GM12878 (cell line): Measurements from ENCODE around the gene CDKN1C. TPM values are rescaled to one million over a fixed set of nuclear protein-coding genes. Genes with fewer than 3 reads are reported as not detected.

ENCODE experiments used
- ATAC-seq: fragments of 200-7000 bp; cut with Tn5 transposase; 3 replicates; pipeline ENCODE4 v1.9.1; 2020; ENCODE audit warnings: mild to moderate bottlenecking, moderate library complexity
- BruUV-seq: library from RNA; stranded (reverse); fragments of 400-500 nt; replicated peaks from 2 replicates; lab custom pipeline; 2021; lab: Mats Ljungman, UMichigan
- CTCF ChIA-PET: fragments of 300-600 bp; sonication (Branson Sonifier 250); formaldehyde crosslinking; extraction: SDS; loops from one replicate; lab custom pipeline; 2021; ENCODE audit warnings: inconsistent platforms; lab: Yijun Ruan, JAX
- POLR2A ChIA-PET: fragments of 350-600 bp; formaldehyde crosslinking; extraction: SDS; loops from one replicate; lab custom pipeline; 2021; ENCODE audit warnings: inconsistent platforms; lab: Charles Lee
- RAD21 ChIA-PET: fragments of 300-600 bp; sonication (Branson Sonifier 250); formaldehyde crosslinking; loops from one replicate; lab custom pipeline; 2023; ENCODE audit warnings: antibody characterized with exemption; ENCODE audit not compliant: unreplicated experiment; lab: Charles Lee
- SMC1A ChIA-PET: fragments of 300-600 bp; sonication (Branson Sonifier 250); formaldehyde crosslinking; loops from one replicate; lab custom pipeline; 2023; ENCODE audit not compliant: unreplicated experiment, uncharacterized antibody; lab: Charles Lee
- DNase-seq: peaks from one replicate; pipeline ENCODE4 v3.0.0-alpha.2; 2011; ENCODE audit warnings: low read depth, low spot score
- FAIRE-seq: peaks from 3 replicates; lab custom pipeline; 2011; peaks lifted over from hg19 to GRCh38; lab: Jason Lieb, UNC
- H2AFZ ChIP-seq: 2 replicates; pipeline ENCODE4 v1.6.0; 2011; ENCODE audit warnings: low read depth, low read length, control low read depth; ENCODE audit not compliant: control insufficient read depth
- H3K27ac ChIP-seq: 2 replicates; pipeline ENCODE4 v1.5.1; 2011; ENCODE audit warnings: control low read depth; ENCODE audit not compliant: control insufficient read depth, insufficient read depth
- H3K27me3 ChIP-seq, 2 experiments: replicated peaks in 1 of 2; 2 replicates each; pipeline versions ENCODE4 v1.6.0 to v1.6.1; 2011; ENCODE audit warnings: low read length in 1 of 2; ENCODE audit not compliant: control insufficient read depth in 2 of 2, insufficient read depth in 2 of 2
- H3K36me3 ChIP-seq, 2 experiments: 2 replicates each; pipeline ENCODE4 v1.5.1; 2011; ENCODE audit warnings: low read length in 1 of 2; ENCODE audit not compliant: control insufficient read depth in 2 of 2, insufficient read depth in 2 of 2
- H3K4me1 ChIP-seq: 2 replicates; pipeline ENCODE4 v1.6.1; 2011; ENCODE audit warnings: mild to moderate bottlenecking, low read length, moderate library complexity, mixed read lengths; ENCODE audit not compliant: control insufficient read depth, insufficient read depth
- H3K4me2 ChIP-seq: 2 replicates; pipeline ENCODE4 v1.6.0; 2011; ENCODE audit warnings: control low read depth; ENCODE audit not compliant: control insufficient read depth, insufficient read depth
- H3K4me3 ChIP-seq: fragments of 200-600 bp; sonication (generic); 2 replicates; pipeline ENCODE4 v1.5.1; 2016
- H3K79me2 ChIP-seq: 2 replicates; pipeline ENCODE4 v1.6.0; 2011; ENCODE audit warnings: low read length; ENCODE audit not compliant: control insufficient read depth, insufficient read depth
- H3K9ac ChIP-seq: 2 replicates; pipeline ENCODE4 v1.8.0; 2011; ENCODE audit warnings: low read length, control low read depth, mixed read lengths; ENCODE audit not compliant: control insufficient read depth, insufficient read depth
- H3K9me3 ChIP-seq: replicated peaks from 3 replicates; pipeline ENCODE4 v1.5.1; 2011; ENCODE audit warnings: mild to moderate bottlenecking, low read length; ENCODE audit not compliant: control insufficient read depth, insufficient read depth
- H4K20me1 ChIP-seq: 2 replicates; pipeline ENCODE4 v1.6.0; 2011; ENCODE audit not compliant: control insufficient read depth, insufficient read depth
- BACH1 ChIP-seq: fragments of 450-650 bp; IDR thresholded peaks from 2 replicates; pipeline ENCODE4 v1.6.1; 2017; ENCODE audit warnings: mild to moderate bottlenecking, borderline replicate concordance
- BHLHE40 ChIP-seq, 2 experiments: fragments of 450-650 bp in 1 of 2; IDR thresholded peaks; 2 replicates each; pipeline ENCODE4 v1.6.1; 2011 to 2017; ENCODE audit warnings: low read depth in 2 of 2, borderline replicate concordance in 1 of 2, improper control_type of control experiment in 1 of 2, low read length in 1 of 2, mild to moderate bottlenecking in 1 of 2
- DPF2 ChIP-seq: fragments of 450-650 bp; IDR thresholded peaks from 2 replicates; pipeline ENCODE4 v1.6.1; 2017; ENCODE audit warnings: mild to moderate bottlenecking
- EZH2 ChIP-seq: IDR thresholded peaks from 2 replicates; pipeline ENCODE4 v1.6.1; 2012; ENCODE audit warnings: low read depth, mild to moderate bottlenecking, control low read depth, inconsistent platforms, low read length, borderline replicate concordance; ENCODE audit not compliant: control insufficient read depth
- GATAD2B ChIP-seq: fragments of 450-650 bp; conservative IDR thresholded peaks from 2 replicates; pipeline ENCODE4 v1.6.1; 2017; ENCODE audit warnings: low read depth, mild to moderate bottlenecking, moderate library complexity
- IKZF1 ChIP-seq: fragments of 450-650 bp; conservative IDR thresholded peaks from 2 replicates; pipeline ENCODE4 v1.6.1; 2017; ENCODE audit warnings: antibody characterized with exemption, mild to moderate bottlenecking
- IKZF2 ChIP-seq, 2 experiments: fragments of 450-650 bp; IDR thresholded peaks; 2 replicates each; pipeline ENCODE4 v1.6.1; 2017; ENCODE audit warnings: mild to moderate bottlenecking in 2 of 2, moderate library complexity in 2 of 2
- LARP7 ChIP-seq: fragments of 450-650 bp; IDR thresholded peaks from 2 replicates; pipeline ENCODE4 v1.6.1; 2017; ENCODE audit warnings: mild to moderate bottlenecking
- MAX ChIP-seq: IDR thresholded peaks from 2 replicates; pipeline ENCODE4 v1.6.1; 2012; ENCODE audit warnings: low read depth, low read length, improper control_type of control experiment
- MEF2B ChIP-seq: fragments of 450-650 bp; IDR thresholded peaks from 2 replicates; pipeline ENCODE4 v1.6.1; 2018; ENCODE audit warnings: mild to moderate bottlenecking, moderate library complexity; ENCODE audit not compliant: partially characterized antibody, poor library complexity, severe bottlenecking
- NFYB ChIP-seq: IDR thresholded peaks from 2 replicates; pipeline ENCODE4 v1.6.1; 2011; ENCODE audit warnings: low read depth, mild to moderate bottlenecking, low read length, improper control_type of control experiment, moderate library complexity; ENCODE audit not compliant: insufficient read depth
- NR2F1 ChIP-seq: fragments of 450-650 bp; conservative IDR thresholded peaks from 2 replicates; pipeline ENCODE4 v1.6.1; 2017; ENCODE audit warnings: mild to moderate bottlenecking
- NRF1 ChIP-seq: conservative IDR thresholded peaks from 2 replicates; pipeline ENCODE4 v1.6.1; 2011; ENCODE audit warnings: mild to moderate bottlenecking, low read depth, low read length, improper control_type of control experiment
- POLR2A ChIP-seq: IDR thresholded peaks from 2 replicates; pipeline ENCODE4 v1.6.1; 2011; ENCODE audit warnings: low read depth, mild to moderate bottlenecking, low read length
- POLR2AphosphoS5 ChIP-seq: IDR thresholded peaks from 2 replicates; pipeline ENCODE4 v1.6.1; 2011; ENCODE audit warnings: mild to moderate bottlenecking, low read length, inconsistent platforms
- RB1 ChIP-seq: fragments of 450-650 bp; formaldehyde crosslinking; IDR thresholded peaks from 2 replicates; pipeline ENCODE4 v1.6.1; 2017; ENCODE audit warnings: mild to moderate bottlenecking, borderline replicate concordance
- SP1 ChIP-seq: IDR thresholded peaks from one replicate; pipeline ENCODE4 v1.6.1; 2011; ENCODE audit warnings: low read depth, low read length
- SUZ12 ChIP-seq: fragments of 200-600 bp; sonication (generic); IDR thresholded peaks from one replicate; pipeline ENCODE4 v1.6.1; 2018; ENCODE audit warnings: antibody characterized with exemption, mild to moderate bottlenecking; ENCODE audit not compliant: unreplicated experiment
- TAF1 ChIP-seq: IDR thresholded peaks from 2 replicates; pipeline ENCODE4 v1.6.1; 2011; ENCODE audit warnings: mild to moderate bottlenecking, low read depth, low read length, borderline replicate concordance
- ZNF207 ChIP-seq: fragments of 450-650 bp; IDR thresholded peaks from 2 replicates; pipeline ENCODE4 v1.6.1; 2014; ENCODE audit warnings: antibody characterized with exemption, mild to moderate bottlenecking, borderline replicate concordance
- WGBS: methylation state at CpG from one replicate; pipeline ENCODE4 v1.1.6; 2016; ENCODE audit warnings: low lambda C conversion rate; ENCODE audit not compliant: insufficient replicate concordance, insufficient coverage; ENCODE audit errors: missing lambda C conversion rate; 5-methylcytosine and 5-hydroxymethylcytosine counted together
- in situ Hi-C: fragments of 300-500 bp; cut with MboI; formaldehyde crosslinking; loops from 9 replicates; pipeline ENCODE4 v1.14.3; 2018; ENCODE audit warnings: mixed read lengths
- intact Hi-C: fragments of 100-400 bp; cut with micrococcal nuclease; formaldehyde crosslinking; loops from one replicate; pipeline ENCODE4 v1.14.2; 2022; ENCODE audit not compliant: unreplicated experiment
- polyA plus RNA-seq, 11 experiments: library from polyadenylated mRNA; depleted of rRNA in 4 of 11; unstranded in 6 of 11; stranded (reverse) in 5 of 11; fragments of >200 nt; fragmentation: Nextera tagmentation in 4 of 11; fragmentation: Illumina TruSeq in 1 of 11; extraction: Ambion mirVana in 4 of 11; extraction: Trizol in 1 of 11; gene quantifications; 1 replicate in 1 of 11; 2 replicates in 10 of 11; pipeline versions ENCODE4 v1.2.1 to v1.2.3, GENCODE V29; 2011 to 2016; ENCODE audit warnings: inconsistent platforms in 2 of 11, missing spikeins in 2 of 11, low read depth in 1 of 11
- total RNA-seq, 4 experiments: library from RNA; depleted of rRNA in 3 of 4; stranded (reverse); fragments of >200 nt in 3 of 4; fragmentation: Illumina TruSeq in 1 of 4; extraction: Trizol in 1 of 4; gene quantifications; 2 replicates each; pipeline versions ENCODE4 v1.2.1 to v1.2.3, GENCODE V29; 2013 to 2021

The CDKN1C gene
- total and polyA plus RNA-seq, 10 of the 15 experiments (the other 5 are each of a cell fraction or from before 2014, with no cell fraction given) = 0.05 to 0.21 (median 0.14) TPM; not detected in 7

- peak overlapping the region; percentile 82 for H3K9ac ChIP-seq
- TF ChIP-seq NR2F1 = peak; percentile 62
- TF ChIP-seq IKZF1 = peak; percentile 74; the same call in 1 of the 2 replicates
- peak; percentile 42 for TF ChIP-seq SP1
- peak; percentile 73 for TF ChIP-seq GATAD2B
- 0 out of 2 replicates have a peak, but pooled peaks have one; percentile 28 for TF ChIP-seq TAF1
- TF ChIP-seq POLR2A = peak; percentile 88
- TF ChIP-seq POLR2AphosphoS5 = peak; percentile 54; the same call in 1 of the 2 replicates
- TF ChIP-seq NRF1 = 0 out of 2 replicates have a peak, but pooled peaks have one; percentile 3
- 0 out of 2 replicates have a peak, but pooled peaks have one; percentile 41 for TF ChIP-seq BACH1
- peak; percentile 58 for TF ChIP-seq DPF2
- TF ChIP-seq LARP7 = peak; percentile 71
- TF ChIP-seq EZH2 = no peak
- peak; percentile 51 for TF ChIP-seq MEF2B
- peak; percentile 33; the same call in 1 of the 2 replicates for TF ChIP-seq NFYB
- TF ChIP-seq IKZF2 (IDR thresholded peaks at IDR 0.05) = peak in 1 of 2 experiments; percentile 29; a peak in 1 of 4 replicates
- 0 out of 2 replicates have a peak, but pooled peaks have one; percentile 55 for TF ChIP-seq ZNF207
- 0 out of 2 replicates have a peak, but pooled peaks have one; percentile 40 for TF ChIP-seq MAX
- peak; percentile 86 to 94; a peak in 3 of 4 replicates for TF ChIP-seq BHLHE40 (IDR thresholded peaks at IDR 0.05; ENCODE audit: borderline replicate concordance in 1 of 2, low read depth in 2 of 2, low read length in 1 of 2)
- no peak for TF ChIP-seq SUZ12
- TF ChIP-seq RB1 = peak; percentile 81
Observed at GRCh38 chr11:2901854-2902783, 16.5 kb upstream of the CDKN1C start.

More at GRCh38 chr11:2901854-2902783, 16.5 kb upstream of the CDKN1C start:
- no TSS peak for BruUV-seq
- ChIA-PET POLR2A (interaction anchor here (0.8 to 2.1 kb wide), 3 partner anchors 10 to 203 kb away, joined by 5 to 8 read pairs (median 6); partner anchors contain the start of genes KCNQ1OT1 and PHLDA2), RAD21 (interaction anchor here (0.6 to 2.2 kb wide), 4 partner anchors 9 to 88 kb away, joined by 3 to 9 read pairs (median 5); no protein-coding TSS in a partner anchor), SMC1A (interaction anchor here (0.9 to 1.6 kb wide), 3 partner anchors 10 to 370 kb away, joined by 3 to 5 read pairs (median 3); no protein-coding TSS in a partner anchor), CTCF (interaction anchor here (0.6 to 4.4 kb wide), 5 partner anchors 10 to 189 kb away, joined by 3 to 28 read pairs (median 9); no protein-coding TSS in a partner anchor)
- Histone ChIP-seq H3K36me3 (no peaks in the 10 kb centered on the region), H3K4me3 (peak overlapping the region; percentile 97), H3K4me1 (peaks cover 18% of the 10 kb centered on the region), H3K4me2 (peak overlapping the region; percentile 88), H4K20me1 (no peaks in the 10 kb centered on the region), H2AFZ (peak overlapping the region; percentile 93), H3K27me3 (no peaks in the 10 kb centered on the region), H3K9me3 (no peaks in the 10 kb centered on the region; the same call in 2 of the 3 replicates), H3K79me2 (no peaks in the 10 kb centered on the region; the same call in 1 of the 2 replicates), H3K27ac (peak overlapping the region; percentile 63)
- ATAC-seq = peak; percentile 99
- FAIRE-seq = peak; percentile 96
- WGBS = 3% methylated on average over 37 of the region's 58 CpGs
- intact Hi-C loops (no loop called here), in situ Hi-C loops (no loop called here)
- peak; percentile 66 for DNase-seq
